Adipocyte (in vitro differentiated cells): ENCODE data around the gene BEST1.
A peak's percentile ranks its signal among the peaks of the same experiment; 100 is the strongest.
"Not testable (repeated sequence)": the region's sequence is repeated elsewhere in the genome, so short reads cannot be mapped to it uniquely, and the experiment has no call there.

Experiments
- DNase-seq: peaks from one replicate; pipeline ENCODE4 v3.0.0-alpha.2; 2015; ENCODE audit warnings: low read depth
- H3K27me3 ChIP-seq: replicated peaks from 2 replicates; pipeline ENCODE4 v1.7.0; 2013; ENCODE audit warnings: mild to moderate bottlenecking, low read length, moderate library complexity; ENCODE audit not compliant: control insufficient read depth, insufficient read depth
- H3K36me3 ChIP-seq: 2 replicates; pipeline ENCODE4 v1.7.0; 2013; ENCODE audit warnings: low read length, mild to moderate bottlenecking, moderate library complexity; ENCODE audit not compliant: control insufficient read depth, insufficient read depth, severe bottlenecking
- H3K4me1 ChIP-seq: 2 replicates; pipeline ENCODE4 v1.7.0; 2013; ENCODE audit warnings: mild to moderate bottlenecking, low read length, moderate library complexity; ENCODE audit not compliant: control insufficient read depth, insufficient read depth
- H3K4me3 ChIP-seq: 2 replicates; pipeline ENCODE4 v1.7.0; 2013; ENCODE audit warnings: mild to moderate bottlenecking, low read length, moderate library complexity
- H3K9ac ChIP-seq: 2 replicates; pipeline ENCODE4 v1.7.0; 2013; ENCODE audit warnings: mild to moderate bottlenecking, low read length, moderate library complexity
- H3K9me3 ChIP-seq: 2 replicates; pipeline ENCODE4 v1.7.0; 2013; ENCODE audit warnings: mild to moderate bottlenecking, low read length, moderate library complexity; ENCODE audit not compliant: control insufficient read depth

The BEST1 gene

DNA sequence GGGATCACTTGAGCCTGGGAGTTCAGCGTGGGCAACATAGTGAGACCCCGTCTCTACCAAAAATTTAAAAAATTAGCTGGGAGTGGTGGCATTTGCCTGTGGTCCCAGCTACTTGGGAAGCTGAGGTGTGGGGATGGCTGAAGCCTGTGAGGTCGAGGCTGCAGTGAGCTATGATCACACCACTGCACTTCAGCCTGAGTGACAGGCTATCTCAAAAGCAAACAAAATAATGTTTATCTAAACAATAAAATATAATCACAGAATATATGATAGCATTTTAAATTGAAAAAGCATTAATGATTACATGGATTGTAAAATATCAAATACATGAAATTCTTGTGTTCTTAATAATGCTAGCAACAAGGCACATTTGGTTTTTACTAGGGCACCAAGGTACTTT lies 2.7 kb downstream of the BEST1 start:
- no peak overlapping the region for H3K9ac ChIP-seq
- no peaks in the 10 kb centered on the region for H3K9me3 ChIP-seq
- no peak overlapping the region for H3K4me3 ChIP-seq
- no peaks in the 10 kb centered on the region for H3K27me3 ChIP-seq
- H3K4me1 ChIP-seq = peaks cover 42% of the 10 kb centered on the region
- no peak for DNase-seq
- peaks cover 14% of the 10 kb centered on the region for H3K36me3 ChIP-seq

- not testable (repeated sequence) for H3K27me3 ChIP-seq, H3K4me3 ChIP-seq, DNase-seq
Observed at GRCh38 chr11:61953632-61954031, 3.5 kb downstream of the BEST1 start.

DNA sequence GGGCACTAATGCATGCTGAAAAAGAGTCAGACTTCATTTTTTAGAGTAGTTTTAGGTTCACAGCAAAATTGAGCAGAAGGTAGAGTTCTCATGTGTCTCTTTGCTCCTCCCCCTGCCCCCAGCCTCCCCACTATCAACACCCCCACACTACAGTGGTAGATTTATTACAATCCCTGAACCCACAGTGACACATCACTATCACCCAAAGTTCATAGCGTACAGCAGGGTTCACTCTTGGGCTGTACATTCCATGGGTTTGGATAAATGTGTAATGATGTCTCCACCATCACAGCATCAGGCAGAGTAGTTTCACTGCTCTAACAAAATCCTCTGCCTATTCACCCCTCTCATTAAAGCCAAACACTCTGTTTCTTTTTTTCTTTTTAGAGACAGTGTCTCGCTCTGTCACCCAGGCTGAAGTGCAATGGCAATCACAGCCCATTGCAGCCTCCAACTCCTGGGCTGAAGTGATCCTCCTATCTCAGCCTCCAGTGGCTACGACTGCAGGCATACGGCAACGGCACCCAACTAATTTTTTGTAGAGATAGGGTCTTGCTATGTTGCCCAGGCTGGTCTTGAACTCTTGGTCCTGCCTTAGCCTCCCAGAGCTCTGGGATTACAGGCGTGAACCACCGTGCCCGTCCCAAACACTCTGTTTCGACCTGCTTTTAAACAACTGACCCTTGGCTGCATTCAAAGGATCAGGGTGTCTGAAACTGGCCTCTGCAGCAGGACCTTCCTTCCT lies 4.1 kb downstream of the BEST1 start:
- H3K36me3 ChIP-seq = peaks cover 27% of the 10 kb centered on the region
- no peaks in the 10 kb centered on the region for H3K27me3 ChIP-seq
- H3K4me3 ChIP-seq = peak overlapping the region; percentile 83
- H3K9ac ChIP-seq = peak overlapping the region; percentile 93
- DNase-seq = no peak
- peaks cover 32% of the 10 kb centered on the region for H3K4me1 ChIP-seq
- H3K9me3 ChIP-seq = no peaks in the 10 kb centered on the region

More at GRCh38 chr11:61953632-61954031, 3.5 kb downstream of the BEST1 start:
- peaks cover 38% of the 10 kb centered on the region for H3K4me1 ChIP-seq
- not testable (repeated sequence) for H3K9ac ChIP-seq, H3K9me3 ChIP-seq
- peaks cover 21% of the 10 kb centered on the region for H3K36me3 ChIP-seq

GRCh38 chr11:61954851-61955421 lies 4.8 kb downstream of the BEST1 start:
- H3K36me3 ChIP-seq = peaks cover 30% of the 10 kb centered on the region
- H3K4me1 ChIP-seq = peaks cover 25% of the 10 kb centered on the region
- H3K4me3 ChIP-seq = peak overlapping the region; percentile 83
- no peaks in the 10 kb centered on the region for H3K27me3 ChIP-seq
- H3K9ac ChIP-seq = peak overlapping the region; percentile 93
- peak; percentile 95 for DNase-seq
- no peaks in the 10 kb centered on the region for H3K9me3 ChIP-seq

DNA sequence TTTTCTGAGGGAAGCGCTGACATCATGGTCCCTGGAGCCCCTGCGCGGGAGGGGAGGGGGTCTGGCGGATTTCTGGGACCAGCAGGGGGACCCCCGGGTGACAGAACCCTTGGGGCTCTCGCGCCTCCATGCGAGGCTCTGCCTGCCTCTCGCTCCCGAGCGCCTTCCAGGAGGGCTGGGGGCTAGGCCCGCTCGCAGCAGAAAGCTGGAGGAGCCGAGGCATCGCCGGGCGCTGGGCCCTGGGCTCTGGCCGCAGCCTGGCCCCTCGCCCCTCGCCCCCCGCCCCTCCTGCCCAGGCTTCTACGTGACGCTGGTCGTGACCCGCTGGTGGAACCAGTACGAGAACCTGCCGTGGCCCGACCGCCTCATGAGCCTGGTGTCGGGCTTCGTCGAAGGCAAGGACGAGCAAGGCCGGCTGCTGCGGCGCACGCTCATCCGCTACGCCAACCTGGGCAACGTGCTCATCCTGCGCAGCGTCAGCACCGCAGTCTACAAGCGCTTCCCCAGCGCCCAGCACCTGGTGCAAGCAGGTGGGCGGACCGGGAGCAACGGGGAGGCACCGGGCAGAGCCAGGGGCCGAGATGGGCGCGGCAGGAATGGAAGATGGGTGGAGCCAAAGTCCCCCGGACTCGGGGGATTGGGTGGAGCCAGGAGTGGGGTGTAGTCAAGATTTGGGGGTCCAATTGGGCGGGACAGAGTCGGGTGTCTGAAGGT lies 5.4 kb downstream of the BEST1 start:
- Histone ChIP-seq H3K4me3 (peak overlapping the region; percentile 83), H3K36me3 (peaks cover 30% of the 10 kb centered on the region), H3K4me1 (peaks cover 24% of the 10 kb centered on the region), H3K27me3 (no peaks in the 10 kb centered on the region), H3K9me3 (no peaks in the 10 kb centered on the region), H3K9ac (peak overlapping the region; percentile 93)
- no peak for DNase-seq

GRCh38 chr11:61956191-61957020 lies 6.3 kb downstream of the BEST1 start:
- H3K27me3 ChIP-seq = no peaks in the 10 kb centered on the region
- H3K4me3 ChIP-seq = peak overlapping the region; percentile 83
- DNase-seq = no peak
- H3K4me1 ChIP-seq = peaks cover 33% of the 10 kb centered on the region
- H3K9me3 ChIP-seq = no peaks in the 10 kb centered on the region
- peak overlapping the region; percentile 93 for H3K9ac ChIP-seq
- H3K36me3 ChIP-seq = peaks cover 30% of the 10 kb centered on the region

- H3K36me3 ChIP-seq = peaks cover 30% of the 10 kb centered on the region
- no peak for DNase-seq
- H3K27me3 ChIP-seq = no peaks in the 10 kb centered on the region
Observed at GRCh38 chr11:61957021-61957770, 7.0 kb downstream of the BEST1 start.

DNA sequence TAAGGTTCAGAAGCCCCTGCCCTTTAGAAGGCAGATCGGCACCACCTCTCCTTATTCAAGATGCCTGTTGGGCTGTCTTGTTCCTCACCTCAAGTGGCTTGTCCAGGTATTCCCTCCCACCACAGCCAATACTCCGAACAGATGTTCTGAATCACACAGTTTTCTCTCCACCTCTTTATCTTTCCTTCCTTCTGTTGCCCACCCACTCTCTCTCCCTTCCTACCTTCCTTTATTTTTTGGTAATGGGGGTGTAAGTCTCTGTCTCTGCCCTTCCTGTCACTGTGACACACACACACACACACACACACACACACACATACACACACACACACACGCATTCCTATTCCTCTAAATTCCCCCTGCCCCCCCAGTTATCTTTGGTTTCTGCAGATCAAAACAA lies 8.4 kb downstream of the BEST1 start:
- Histone ChIP-seq H3K9me3 (no peaks in the 10 kb centered on the region), H3K27me3 (no peaks in the 10 kb centered on the region)

More at GRCh38 chr11:61957021-61957770, 7.0 kb downstream of the BEST1 start:
- H3K4me3 ChIP-seq = peak overlapping the region; percentile 83
- peaks cover 41% of the 10 kb centered on the region for H3K4me1 ChIP-seq
- no peaks in the 10 kb centered on the region for H3K9me3 ChIP-seq
- no peak overlapping the region for H3K9ac ChIP-seq

GRCh38 chr11:61959114-61959513 lies 9.0 kb downstream of the BEST1 start:
- Histone ChIP-seq H3K9me3 (no peaks in the 10 kb centered on the region), H3K27me3 (no peaks in the 10 kb centered on the region), H3K4me3 (no peak overlapping the region), H3K36me3 (peaks cover 39% of the 10 kb centered on the region), H3K4me1 (peaks cover 58% of the 10 kb centered on the region), H3K9ac (no peak overlapping the region)
- DNase-seq = no peak

More for the DNA sequence above, 8.4 kb downstream of the BEST1 start:
- no peak overlapping the region for H3K4me3 ChIP-seq
- peaks cover 34% of the 10 kb centered on the region for H3K36me3 ChIP-seq
- DNase-seq = no peak
- peaks cover 55% of the 10 kb centered on the region for H3K4me1 ChIP-seq
- no peak overlapping the region for H3K9ac ChIP-seq

DNA sequence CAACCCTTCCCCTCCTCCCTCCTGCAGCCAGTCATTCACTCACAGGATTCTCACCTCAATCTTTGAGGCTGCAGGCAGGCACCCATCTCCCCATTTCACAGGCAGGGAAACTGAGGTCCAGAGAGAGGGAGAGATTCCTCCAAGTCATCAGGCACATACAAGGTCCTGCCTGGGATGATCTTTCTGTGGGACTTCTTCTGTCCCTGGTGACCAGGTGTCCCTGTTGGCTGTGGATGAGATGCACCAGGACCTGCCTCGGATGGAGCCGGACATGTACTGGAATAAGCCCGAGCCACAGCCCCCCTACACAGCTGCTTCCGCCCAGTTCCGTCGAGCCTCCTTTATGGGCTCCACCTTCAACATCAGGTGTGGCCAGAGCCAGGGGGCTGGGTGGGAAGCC lies 9.5 kb downstream of the BEST1 start:
- H3K27me3 ChIP-seq = no peaks in the 10 kb centered on the region
- H3K9ac ChIP-seq = no peak overlapping the region
- no peaks in the 10 kb centered on the region for H3K9me3 ChIP-seq
- H3K4me1 ChIP-seq = peaks cover 57% of the 10 kb centered on the region
- no peak for DNase-seq
- H3K4me3 ChIP-seq = no peak overlapping the region
- H3K36me3 ChIP-seq = peaks cover 45% of the 10 kb centered on the region
